C4-2B (cell line): ENCODE measurements around the gene RELN.

Experiments
- CTCF ChIP-seq: fragments of 450-650 bp; conservative IDR thresholded peaks from 2 replicates; pipeline ENCODE4 v1.5.1; 2017; ENCODE audit warnings: mild to moderate bottlenecking
- ZFX ChIP-seq: fragments of 450-650 bp; IDR thresholded peaks from 2 replicates; pipeline ENCODE4 v1.6.1; 2017

GRCh38 chr7:103462358-103462757 is 527.1 kb downstream of the RELN start:
- TF ChIP-seq CTCF = no peak
- TF ChIP-seq ZFX = no peak
